ENCODE measurements around the gene MUC5B. TPM values are rescaled to one million over a fixed set of nuclear protein-coding genes. Genes with fewer than 3 reads are reported as not detected.

Gene MUC5B
- total and polyA plus RNA-seq, 2 of the 13 experiments (the other 11 are each of a cell fraction or from before 2014, with no cell fraction given) = 0.01 TPM; not detected in 1

DNA sequence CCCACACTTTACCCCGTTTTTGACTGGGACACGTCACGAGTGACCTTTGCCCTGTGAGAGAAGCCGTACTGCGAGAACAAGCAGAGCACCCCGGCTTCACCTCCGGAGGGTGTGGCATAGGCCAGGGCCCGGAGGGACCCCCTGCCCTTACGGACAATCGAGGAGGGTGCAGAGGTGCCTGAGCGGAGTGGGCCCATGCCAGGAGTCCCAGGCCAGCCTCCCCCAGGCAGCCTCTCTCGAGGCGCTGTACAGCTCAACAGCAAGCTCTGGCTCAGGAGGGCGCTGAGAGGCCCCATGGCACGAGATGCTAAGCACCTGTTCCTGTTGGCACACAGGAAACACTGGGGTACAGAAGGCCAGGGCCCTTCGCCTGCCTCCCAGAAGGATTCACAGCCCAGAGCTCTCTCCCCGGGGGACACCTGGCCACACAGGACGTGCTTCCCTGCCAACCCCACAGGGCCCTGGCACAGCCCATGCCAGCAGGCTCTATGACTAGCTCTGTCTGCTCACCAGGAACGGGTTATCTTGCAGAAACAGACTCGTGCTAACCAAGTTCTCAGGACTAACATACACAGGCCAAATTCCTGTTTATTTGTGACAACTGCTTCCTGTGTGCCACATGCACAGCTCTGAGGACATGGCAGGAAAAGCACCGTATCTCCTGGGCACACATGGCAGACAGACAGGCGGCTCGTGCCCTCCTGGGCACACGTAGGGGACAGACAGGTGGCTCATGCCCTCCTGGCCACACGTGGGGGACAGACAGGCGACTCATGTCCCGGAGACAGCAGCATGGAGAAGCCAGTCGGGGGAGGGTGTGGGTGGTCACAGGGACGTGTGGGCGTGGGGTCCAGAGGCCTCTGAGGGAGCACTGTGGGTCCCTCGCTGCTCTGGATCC is 75.0 kb downstream of the MUC5B start:
- CTCF ChIA-PET (ENCODE audit: low intra/inter-chr PET ratio, low total read pairs) = no interaction called here
- no TSS peak for BruUV-seq (replicated peaks)
- intact Hi-C loops (cut with micrococcal nuclease; ENCODE audit: unreplicated experiment) = loop anchor here (2.0 kb wide), 1 partner anchor 33 kb away; no protein-coding TSS in a partner anchor
- TF ChIP-seq SNRNP70 (IDR thresholded peaks at IDR 0.05; ENCODE audit: low read depth, low read length) (no peak), HNF4A (CRISPR knock-in tag; IDR thresholded peaks at IDR 0.05) (peak; percentile 47; the same call in 1 of the 2 replicates), ZNF550 (CRISPR knock-in tag; IDR thresholded peaks at IDR 0.05; ENCODE audit: borderline replicate concordance) (no peak), NR2F6 (IDR thresholded peaks at IDR 0.05) (no peak), NR2F6 (CRISPR knock-in tag; IDR thresholded peaks at IDR 0.05) (peak; percentile 12; the same call in 1 of the 2 replicates), HNF4G (IDR thresholded peaks at IDR 0.05; ENCODE audit: borderline replicate concordance, low read depth, low read length) (peak; percentile 36; the same call in 1 of the 2 replicates), HNF4G (CRISPR knock-in tag; IDR thresholded peaks at IDR 0.05; ENCODE audit: borderline replicate concordance, low read depth) (no peak), ZFY (CRISPR knock-in tag; IDR thresholded peaks at IDR 0.05) (peak; percentile 28; the same call in 1 of the 2 replicates), ZNF572 (CRISPR knock-in tag; IDR thresholded peaks at IDR 0.05) (0 out of 2 replicates have a peak, but pooled peaks have one; percentile 21), HNRNPL (IDR thresholded peaks at IDR 0.05; ENCODE audit: low read depth, low read length) (peak; percentile 85), ZNF850 (CRISPR knock-in tag; conservative IDR thresholded peaks at IDR 0.05) (no peak)
- TF ChIP-seq, protein P1, sequence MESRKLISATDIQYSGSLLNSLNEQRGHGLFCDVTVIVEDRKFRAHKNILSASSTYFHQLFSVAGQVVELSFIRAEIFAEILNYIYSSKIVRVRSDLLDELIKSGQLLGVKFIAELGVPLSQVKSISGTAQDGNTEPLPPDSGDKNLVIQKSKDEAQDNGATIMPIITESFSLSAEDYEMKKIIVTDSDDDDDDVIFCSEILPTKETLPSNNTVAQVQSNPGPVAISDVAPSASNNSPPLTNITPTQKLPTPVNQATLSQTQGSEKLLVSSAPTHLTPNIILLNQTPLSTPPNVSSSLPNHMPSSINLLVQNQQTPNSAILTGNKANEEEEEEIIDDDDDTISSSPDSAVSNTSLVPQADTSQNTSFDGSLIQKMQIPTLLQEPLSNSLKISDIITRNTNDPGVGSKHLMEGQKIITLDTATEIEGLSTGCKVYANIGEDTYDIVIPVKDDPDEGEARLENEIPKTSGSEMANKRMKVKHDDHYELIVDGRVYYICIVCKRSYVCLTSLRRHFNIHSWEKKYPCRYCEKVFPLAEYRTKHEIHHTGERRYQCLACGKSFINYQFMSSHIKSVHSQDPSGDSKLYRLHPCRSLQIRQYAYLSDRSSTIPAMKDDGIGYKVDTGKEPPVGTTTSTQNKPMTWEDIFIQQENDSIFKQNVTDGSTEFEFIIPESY (CRISPR knock-in tag; IDR thresholded peaks at IDR 0.05) = 0 out of 2 replicates have a peak, but pooled peaks have one; percentile 21
- TF ChIP-seq, protein P2, sequence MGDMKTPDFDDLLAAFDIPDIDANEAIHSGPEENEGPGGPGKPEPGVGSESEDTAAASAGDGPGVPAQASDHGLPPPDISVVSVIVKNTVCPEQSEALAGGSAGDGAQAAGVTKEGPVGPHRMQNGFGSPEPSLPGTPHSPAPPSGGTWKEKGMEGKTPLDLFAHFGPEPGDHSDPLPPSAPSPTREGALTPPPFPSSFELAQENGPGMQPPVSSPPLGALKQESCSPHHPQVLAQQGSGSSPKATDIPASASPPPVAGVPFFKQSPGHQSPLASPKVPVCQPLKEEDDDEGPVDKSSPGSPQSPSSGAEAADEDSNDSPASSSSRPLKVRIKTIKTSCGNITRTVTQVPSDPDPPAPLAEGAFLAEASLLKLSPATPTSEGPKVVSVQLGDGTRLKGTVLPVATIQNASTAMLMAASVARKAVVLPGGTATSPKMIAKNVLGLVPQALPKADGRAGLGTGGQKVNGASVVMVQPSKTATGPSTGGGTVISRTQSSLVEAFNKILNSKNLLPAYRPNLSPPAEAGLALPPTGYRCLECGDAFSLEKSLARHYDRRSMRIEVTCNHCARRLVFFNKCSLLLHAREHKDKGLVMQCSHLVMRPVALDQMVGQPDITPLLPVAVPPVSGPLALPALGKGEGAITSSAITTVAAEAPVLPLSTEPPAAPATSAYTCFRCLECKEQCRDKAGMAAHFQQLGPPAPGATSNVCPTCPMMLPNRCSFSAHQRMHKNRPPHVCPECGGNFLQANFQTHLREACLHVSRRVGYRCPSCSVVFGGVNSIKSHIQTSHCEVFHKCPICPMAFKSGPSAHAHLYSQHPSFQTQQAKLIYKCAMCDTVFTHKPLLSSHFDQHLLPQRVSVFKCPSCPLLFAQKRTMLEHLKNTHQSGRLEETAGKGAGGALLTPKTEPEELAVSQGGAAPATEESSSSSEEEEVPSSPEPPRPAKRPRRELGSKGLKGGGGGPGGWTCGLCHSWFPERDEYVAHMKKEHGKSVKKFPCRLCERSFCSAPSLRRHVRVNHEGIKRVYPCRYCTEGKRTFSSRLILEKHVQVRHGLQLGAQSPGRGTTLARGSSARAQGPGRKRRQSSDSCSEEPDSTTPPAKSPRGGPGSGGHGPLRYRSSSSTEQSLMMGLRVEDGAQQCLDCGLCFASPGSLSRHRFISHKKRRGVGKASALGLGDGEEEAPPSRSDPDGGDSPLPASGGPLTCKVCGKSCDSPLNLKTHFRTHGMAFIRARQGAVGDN (CRISPR knock-in tag; IDR thresholded peaks at IDR 0.05) = peak; percentile 77
- TF ChIP-seq, protein P3, sequence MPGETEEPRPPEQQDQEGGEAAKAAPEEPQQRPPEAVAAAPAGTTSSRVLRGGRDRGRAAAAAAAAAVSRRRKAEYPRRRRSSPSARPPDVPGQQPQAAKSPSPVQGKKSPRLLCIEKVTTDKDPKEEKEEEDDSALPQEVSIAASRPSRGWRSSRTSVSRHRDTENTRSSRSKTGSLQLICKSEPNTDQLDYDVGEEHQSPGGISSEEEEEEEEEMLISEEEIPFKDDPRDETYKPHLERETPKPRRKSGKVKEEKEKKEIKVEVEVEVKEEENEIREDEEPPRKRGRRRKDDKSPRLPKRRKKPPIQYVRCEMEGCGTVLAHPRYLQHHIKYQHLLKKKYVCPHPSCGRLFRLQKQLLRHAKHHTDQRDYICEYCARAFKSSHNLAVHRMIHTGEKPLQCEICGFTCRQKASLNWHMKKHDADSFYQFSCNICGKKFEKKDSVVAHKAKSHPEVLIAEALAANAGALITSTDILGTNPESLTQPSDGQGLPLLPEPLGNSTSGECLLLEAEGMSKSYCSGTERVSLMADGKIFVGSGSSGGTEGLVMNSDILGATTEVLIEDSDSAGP (CRISPR knock-in tag; IDR thresholded peaks at IDR 0.05; ENCODE audit: borderline replicate concordance) = peak; percentile 32; the same call in 1 of the 2 replicates

More for the DNA sequence above, 75.0 kb downstream of the MUC5B start:
- Histone ChIP-seq H3K4me2 (ENCODE audit: low read depth, low read length) (peak overlapping the region; percentile 76; the same call in 1 of the 2 replicates), H3K9ac (ENCODE audit: insufficient read depth, low read depth, low read length) (no peak overlapping the region; the same call in 1 of the 2 replicates), H3K4me3 (replicated peaks in 1 of 3; ENCODE audit: insufficient read depth in 1 of 3, low read depth in 2 of 3, low read length in 3 of 3) (no peak overlapping the region), H3K79me2 (ENCODE audit: insufficient read depth, low read length) (peaks cover 56% of the 10 kb centered on the region), H4K20me1 (ENCODE audit: insufficient read depth, low read length) (no peaks in the 10 kb centered on the region; the same call in 1 of the 2 replicates), H3K27ac (ENCODE audit: extremely low read length, insufficient read depth, low read length) (peak overlapping the region; percentile 33), H3K4me1 (ENCODE audit: insufficient read depth, low read length) (peaks cover 55% of the 10 kb centered on the region), H3K9me3 (ENCODE audit: low read length) (no peaks in the 10 kb centered on the region), H2AFZ (ENCODE audit: low read length) (no peak overlapping the region), H3K36me3 (replicated peaks in 1 of 2; ENCODE audit: control insufficient read depth in 1 of 2, insufficient read depth in 2 of 2, low read length in 2 of 2) (peaks cover 12 to 25% of the 10 kb centered on the region in 2 experiments; a peak in 4 of 5 replicates), H3K27me3 (ENCODE audit: control insufficient read depth in 1 of 2, insufficient read depth in 2 of 2, low read length in 2 of 2) (no peaks in the 10 kb centered on the region)
- ATAC-seq (no peak), FAIRE-seq (no peak), DNase-seq (ENCODE audit: low spot score) (no peak)
- in situ Hi-C loops (cut with HindIII; ENCODE audit: extremely low pct_ligation_motif_present, low pct_unique_long_range_greater_than_20kb) = loop anchor here (10.0 kb wide), 1 partner anchor 87 kb away; the partner anchor contains the start of gene BRSK2
- WGBS (ENCODE audit: low lambda C conversion rate) = 67% methylated on average over 22 of the region's 31 CpGs
- POLR2A ChIA-PET = no interaction called here

All from HepG2 (cell line).